Transverse colon (tissue), 4 donors: ENCODE data around the gene GNAL. TPM values are rescaled to one million over a fixed set of nuclear protein-coding genes. Genes with fewer than 3 reads are reported as not detected.
"Not testable (repeated sequence)": the region's sequence is repeated elsewhere in the genome, so short reads cannot be mapped to it uniquely, and the experiment has no call there.

Source experiments
- DNase-seq: peaks from one replicate; pipeline ENCODE4 v3.0.0-alpha.2; 2019
- H3K27ac ChIP-seq, 4 donors: fragments of 200-600 bp; sonication (generic); 2 replicates each; pipeline ENCODE4 v1.5.1; 2016 to 2018; ENCODE audit warnings: inconsistent platforms in 4 of 4
- H3K27me3 ChIP-seq: fragments of 200-600 bp; sonication (generic); 2 replicates; pipeline ENCODE4 v1.5.1; 2017; ENCODE audit warnings: inconsistent platforms
- H3K36me3 ChIP-seq, 4 donors: fragments of 200-600 bp; sonication (generic); 2 replicates each; pipeline ENCODE4 v1.5.1; 2017 to 2019; ENCODE audit warnings: inconsistent platforms in 4 of 4
- H3K4me1 ChIP-seq, 4 donors: fragments of 200-600 bp; sonication (generic); 2 replicates each; pipeline ENCODE4 v1.5.1; 2017 to 2020; ENCODE audit warnings: inconsistent platforms in 4 of 4
- H3K4me3 ChIP-seq, 4 donors: fragments of 200-600 bp; sonication (generic); 1 replicate in 1 of 4; 2 replicates in 3 of 4; pipeline versions ENCODE4 v1.5.1 to v1.6.1; 2017 to 2019; ENCODE audit warnings: inconsistent platforms in 4 of 4
- H3K9me3 ChIP-seq, 2 donors: fragments of 200-600 bp; sonication (generic); 2 replicates each; pipeline ENCODE4 v1.5.1; 2017 to 2019; ENCODE audit warnings: inconsistent platforms in 2 of 2
- CTCF ChIP-seq, 5 experiments: fragments of 200-600 bp in 3 of 5; fragments of 450-650 bp in 2 of 5; sonication (generic) in 3 of 5; IDR thresholded peaks; 1 replicate in 2 of 5; 2 replicates in 3 of 5; pipeline ENCODE4 v1.5.1; 2016 to 2017; ENCODE audit warnings: antibody characterized with exemption in 5 of 5, inconsistent platforms in 3 of 5, mild to moderate bottlenecking in 2 of 5, moderate library complexity in 1 of 5
- EP300 ChIP-seq: sonication (generic); formaldehyde crosslinking; IDR thresholded peaks from one replicate; pipeline ENCODE4 v1.6.1; 2017; ENCODE audit warnings: antibody characterized with exemption, low read depth
- POLR2A ChIP-seq: fragments of 450-650 bp; IDR thresholded peaks from one replicate; pipeline ENCODE4 v1.6.1; 2016; ENCODE audit warnings: antibody characterized with exemption, mild to moderate bottlenecking, moderate library complexity
- POLR2AphosphoS5 ChIP-seq, 3 donors: sonication (generic); formaldehyde crosslinking; IDR thresholded peaks; one replicate each; pipeline ENCODE4 v1.6.1; 2016; ENCODE audit warnings: antibody characterized with exemption in 3 of 3
- WGBS, 2 donors: methylation state at CpG; one replicate each; pipeline ENCODE4 v1.1.5; 2018; ENCODE audit warnings: low coverage in 1 of 2; 5-methylcytosine and 5-hydroxymethylcytosine counted together
- in situ Hi-C, 4 donors: fragments of 200-750 bp; cut with MboI; loops; one replicate each; pipeline versions ENCODE4 v1.15.0 to v1.15.1; 2017; ENCODE audit warnings: low sequenced_read_pairs in 3 of 4, low pct_ligation_motif_present in 1 of 4, low pct_unique_long_range_greater_than_20kb in 1 of 4
- intact Hi-C: fragments of 100-400 bp; cut with DNase I; formaldehyde crosslinking; loops from one replicate; pipeline ENCODE4 v1.15.1; 2023; ENCODE audit warnings: low total_unique reads
- total RNA-seq, 4 donors: library from RNA; depleted of rRNA; stranded (reverse); fragments of >200 nt; gene quantifications; one replicate each; pipeline ENCODE4 v1.1.0, GENCODE V29; 2016

Gene GNAL
- total RNA-seq, 4 donors from 2014 or later: 2.9 to 7.4 (median 7.2) TPM

GRCh38 chr18:11851806-11852337, 162.8 kb downstream of the GNAL start:
- WGBS, 2 donors: 1 to 3% methylated on average over 2 to 23 of the region's 23 CpGs
- TF ChIP-seq POLR2AphosphoS5 (IDR thresholded peaks at IDR 0.05) (peak in 1 of 3 donors; percentile 8), POLR2A (no peak)
- H3K9me3 ChIP-seq: no peaks in the 10 kb centered on the region
- H3K27ac ChIP-seq: peak overlapping the region; percentile 91 to 98 (median 96)
- no peaks in the 10 kb centered on the region for H3K36me3 ChIP-seq
- H3K4me1 ChIP-seq: peaks cover 22 to 52% (median 33%) of the 10 kb centered on the region in 4 donors
- H3K27me3 ChIP-seq: no peaks in the 10 kb centered on the region
- peak; percentile 45 for DNase-seq
- intact Hi-C loops: no loop called here
- H3K4me3 ChIP-seq: peak overlapping the region; percentile 59 to 92 (median 84)
- in situ Hi-C loops: no loop called here

GRCh38 chr18:11854554-11854953, 165.5 kb downstream of the GNAL start:
- H3K4me3 ChIP-seq, H3K27me3 ChIP-seq, intact Hi-C loops, H3K36me3 ChIP-seq, in situ Hi-C loops, H3K9me3 ChIP-seq: not testable (repeated sequence)
- DNase-seq: peak; percentile 28
- WGBS, 2 donors: 77% methylated on average over 6 of the region's 6 CpGs; no CpG with 5 or more reads in 1 of the 2 donors
- peak overlapping the region in 3 of 4 donors; percentile 83 to 98 (median 84) for H3K27ac ChIP-seq
- H3K4me1 ChIP-seq: peaks cover 22 to 72% (median 47%) of the 10 kb centered on the region in 4 donors

GRCh38 chr18:11857177-11857887, 168.3 kb downstream of the GNAL start:
- WGBS, 2 donors: 17 to 25% methylated on average over 9 to 11 of the region's 11 CpGs
- Histone ChIP-seq H3K27ac (peak overlapping the region; percentile 80 to 98 (median 84)), H3K36me3 (no peaks in the 10 kb centered on the region), H3K9me3 (no peaks in the 10 kb centered on the region), H3K27me3 (no peaks in the 10 kb centered on the region), H3K4me3 (peak overlapping the region in 1 of 4 donors; percentile 6), H3K4me1 (peaks cover 19 to 68% (median 43%) of the 10 kb centered on the region in 4 donors)
- TF ChIP-seq POLR2AphosphoS5 (IDR thresholded peaks at IDR 0.05) (peak; percentile 45 to 83 (median 80)), EP300 (peak; percentile 97), POLR2A (peak; percentile 29), CTCF (IDR thresholded peaks at IDR 0.05) (no peak)
- intact Hi-C loops (loop anchor here (5.0 kb wide), 1 partner anchor 50 kb away; the partner anchor contains the start of gene MPPE1), in situ Hi-C loops (no loop called here)
- DNase-seq: peak; percentile 83

- Histone ChIP-seq H3K27ac (no peak overlapping the region), H3K9me3 (no peaks in the 10 kb centered on the region), H3K36me3 (no peaks in the 10 kb centered on the region), H3K27me3 (no peaks in the 10 kb centered on the region), H3K4me1 (peaks cover 7 to 48% (median 28%) of the 10 kb centered on the region in 4 donors), H3K4me3 (no peak overlapping the region)
- TF ChIP-seq EP300 (no peak), CTCF (IDR thresholded peaks at IDR 0.05) (no peak)
- intact Hi-C loops: loop anchor here (5.0 kb wide), 1 partner anchor 48 kb away; the partner anchor contains the start of gene MPPE1
- WGBS, 2 donors: 94 to 97% methylated on average over 5 to 7 of the region's 7 CpGs
- DNase-seq: no peak
- in situ Hi-C loops: no loop called here
Measured at GRCh38 chr18:11859282-11859830, 170.3 kb downstream of the GNAL start.

GRCh38 chr18:11859903-11860407, 170.9 kb downstream of the GNAL start:
- no peaks in the 10 kb centered on the region for H3K27me3 ChIP-seq
- H3K36me3 ChIP-seq: no peaks in the 10 kb centered on the region
- TF ChIP-seq EP300: no peak
- TF ChIP-seq CTCF (IDR thresholded peaks at IDR 0.05): peak in 2 of 5 experiments; percentile 19 to 33
- no peak for TF ChIP-seq POLR2A
- no peak for TF ChIP-seq POLR2AphosphoS5 (IDR thresholded peaks at IDR 0.05)
- 42 to 51% methylated on average over 4 of the region's 4 CpGs for WGBS, 2 donors
- intact Hi-C loops: loop anchor here (5.0 kb wide), 1 partner anchor 47 kb away; the partner anchor contains the start of gene MPPE1
- H3K4me3 ChIP-seq: no peak overlapping the region
- in situ Hi-C loops: no loop called here
- peaks cover 7 to 42% (median 28%) of the 10 kb centered on the region in 4 donors for H3K4me1 ChIP-seq
- DNase-seq: peak; percentile 38
- H3K27ac ChIP-seq: no peak overlapping the region
- no peaks in the 10 kb centered on the region for H3K9me3 ChIP-seq
